ENCODE results near the gene CELF1.

GRCh38 chr11:47438721-47439120 lies 114.2 kb downstream of the CELF1 start:
- TF ChIP-seq ZNF274 (IDR thresholded peaks at IDR 0.05; ENCODE audit: low read depth, low read length) = no peak
- no peak for TF ChIP-seq SUZ12 (IDR thresholded peaks at IDR 0.05; ENCODE audit: extremely low read depth, insufficient read depth, insufficient read length)
- no peak for TF ChIP-seq YY1 (IDR thresholded peaks at IDR 0.05; ENCODE audit: insufficient read depth, insufficient read length)

All from NT2/D1 (cell line).